OCI-LY3 (cell line): Measurements from ENCODE around the gene MYBPHL.

ENCODE experiments used
- H2AFZ ChIP-seq: fragments of 200-600, 300-600 bp; shearing (Covaris generic); 2 replicates; pipeline ENCODE4 v1.6.0; 2014; ENCODE audit warnings: antibody characterized with exemption, low read depth, low read length
- H3K27ac ChIP-seq: fragments of 200-600, 300-600 bp; sonication (generic); 2 replicates; pipeline ENCODE4 v1.5.1; 2014; ENCODE audit warnings: mild to moderate bottlenecking, low read length, moderate library complexity, mixed read lengths
- H3K27me3 ChIP-seq: fragments of 200-600, 300-600 bp; sonication (generic); 2 replicates; pipeline ENCODE4 v1.6.1; 2014; ENCODE audit warnings: low read depth, low read length, mixed read lengths
- H3K36me3 ChIP-seq: fragments of 200-600, 300-600 bp; sonication (generic); replicated peaks from 2 replicates; pipeline ENCODE3; 2014; ENCODE audit warnings: low read depth, low read length, mixed read lengths
- H3K4me1 ChIP-seq: fragments of 300-600, 200-600 bp; sonication (generic); 2 replicates; pipeline ENCODE4 v1.6.1; 2014; ENCODE audit warnings: low read length, mixed read lengths
- H3K4me2 ChIP-seq: fragments of 200-600, 300-600 bp; sonication (generic); 2 replicates; pipeline ENCODE4 v1.6.1; 2014; ENCODE audit warnings: low read length, mixed read lengths
- H3K4me3 ChIP-seq: fragments of 300-600, 200-600 bp; sonication (generic); 2 replicates; pipeline ENCODE4 v1.5.1; 2014; ENCODE audit warnings: antibody characterized with exemption, mild to moderate bottlenecking, low read length, moderate library complexity
- H3K79me2 ChIP-seq: fragments of 300-600, 200-600 bp; shearing (Covaris generic); 2 replicates; pipeline ENCODE4 v1.6.1; 2014; ENCODE audit warnings: mild to moderate bottlenecking, low read length, mixed read lengths
- H3K9ac ChIP-seq: fragments of 300-600, 200-600 bp; shearing (Covaris generic); 2 replicates; pipeline ENCODE4 v1.6.0; 2014; ENCODE audit warnings: mild to moderate bottlenecking, low read length, moderate library complexity
- H3K9me3 ChIP-seq: fragments of 200-600, 300-600 bp; shearing (Covaris generic); 2 replicates; pipeline ENCODE4 v1.6.1; 2014; ENCODE audit warnings: low read length, mixed read lengths; ENCODE audit not compliant: insufficient read depth
- H4K20me1 ChIP-seq: fragments of 200-600, 300-600 bp; sonication (generic); 2 replicates; pipeline ENCODE4 v1.6.1; 2016; ENCODE audit warnings: low read length, mixed read lengths; ENCODE audit not compliant: insufficient read depth
- EZH2phosphoT487 ChIP-seq: fragments of 200-600 bp; shearing (Covaris generic); IDR thresholded peaks from 2 replicates; pipeline ENCODE4 v1.6.1; 2018; ENCODE audit warnings: antibody characterized with exemption, mixed run types, low read depth
- TF ChIP-seq, protein P1 (sequence below): fragments of 200-600, 300-600 bp; sonication (generic); IDR thresholded peaks from 2 replicates; pipeline ENCODE4 v1.5.1; 2014; ENCODE audit warnings: antibody characterized with exemption, low read length, low read depth

The MYBPHL gene

DNA sequence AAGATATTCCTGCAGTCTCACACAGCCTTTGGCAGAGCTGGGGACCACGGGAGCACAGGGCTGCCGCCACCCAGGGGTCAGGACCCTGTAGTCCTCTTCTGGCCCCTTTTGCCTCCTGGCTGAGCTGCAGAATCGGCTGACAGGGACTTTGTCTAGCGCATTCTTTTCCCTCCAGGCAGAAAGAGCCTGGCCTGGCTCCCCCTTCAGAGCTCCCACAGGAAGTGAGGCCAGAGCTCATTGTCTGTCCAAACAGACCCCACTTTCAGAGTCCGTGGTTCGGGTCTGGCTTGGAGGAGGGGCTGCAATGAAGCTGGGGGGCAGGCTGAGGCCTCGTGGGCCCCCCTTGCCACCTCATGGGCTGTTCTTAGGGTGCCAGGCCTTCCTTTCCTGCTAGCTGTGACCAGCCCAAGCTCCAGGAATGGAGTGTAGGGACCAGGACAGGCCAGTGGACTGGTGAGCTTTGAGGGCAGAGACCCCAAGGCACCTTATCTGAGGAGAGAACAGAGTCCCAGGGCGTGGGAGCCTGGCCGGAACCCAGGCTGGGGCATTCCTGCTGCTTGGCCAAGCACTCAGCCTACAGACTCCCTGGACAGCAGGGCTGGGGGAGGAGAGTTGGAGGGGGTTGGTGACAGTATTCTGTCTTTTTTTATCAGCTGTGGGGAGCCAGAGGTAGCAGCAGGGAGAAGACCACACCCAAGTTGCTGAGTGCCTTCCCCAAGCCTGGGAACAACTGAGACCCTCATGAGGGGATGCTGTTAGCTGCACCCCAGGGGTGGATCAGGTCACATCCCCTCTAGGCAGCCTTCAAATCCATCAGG lies 52.8 kb downstream of the MYBPHL start:
- Histone ChIP-seq H3K79me2 (no peaks in the 10 kb centered on the region), H3K9me3 (no peaks in the 10 kb centered on the region), H3K4me2 (no peak overlapping the region), H4K20me1 (no peaks in the 10 kb centered on the region), H3K4me3 (no peak overlapping the region), H3K36me3 (no peaks in the 10 kb centered on the region), H3K27ac (no peak overlapping the region), H3K27me3 (no peaks in the 10 kb centered on the region), H3K4me1 (peaks cover 3% of the 10 kb centered on the region), H3K9ac (no peak overlapping the region), H2AFZ (no peak overlapping the region)
- TF ChIP-seq, protein P1, sequence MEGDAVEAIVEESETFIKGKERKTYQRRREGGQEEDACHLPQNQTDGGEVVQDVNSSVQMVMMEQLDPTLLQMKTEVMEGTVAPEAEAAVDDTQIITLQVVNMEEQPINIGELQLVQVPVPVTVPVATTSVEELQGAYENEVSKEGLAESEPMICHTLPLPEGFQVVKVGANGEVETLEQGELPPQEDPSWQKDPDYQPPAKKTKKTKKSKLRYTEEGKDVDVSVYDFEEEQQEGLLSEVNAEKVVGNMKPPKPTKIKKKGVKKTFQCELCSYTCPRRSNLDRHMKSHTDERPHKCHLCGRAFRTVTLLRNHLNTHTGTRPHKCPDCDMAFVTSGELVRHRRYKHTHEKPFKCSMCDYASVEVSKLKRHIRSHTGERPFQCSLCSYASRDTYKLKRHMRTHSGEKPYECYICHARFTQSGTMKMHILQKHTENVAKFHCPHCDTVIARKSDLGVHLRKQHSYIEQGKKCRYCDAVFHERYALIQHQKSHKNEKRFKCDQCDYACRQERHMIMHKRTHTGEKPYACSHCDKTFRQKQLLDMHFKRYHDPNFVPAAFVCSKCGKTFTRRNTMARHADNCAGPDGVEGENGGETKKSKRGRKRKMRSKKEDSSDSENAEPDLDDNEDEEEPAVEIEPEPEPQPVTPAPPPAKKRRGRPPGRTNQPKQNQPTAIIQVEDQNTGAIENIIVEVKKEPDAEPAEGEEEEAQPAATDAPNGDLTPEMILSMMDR = no peak
- no peak for TF ChIP-seq EZH2phosphoT487

DNA sequence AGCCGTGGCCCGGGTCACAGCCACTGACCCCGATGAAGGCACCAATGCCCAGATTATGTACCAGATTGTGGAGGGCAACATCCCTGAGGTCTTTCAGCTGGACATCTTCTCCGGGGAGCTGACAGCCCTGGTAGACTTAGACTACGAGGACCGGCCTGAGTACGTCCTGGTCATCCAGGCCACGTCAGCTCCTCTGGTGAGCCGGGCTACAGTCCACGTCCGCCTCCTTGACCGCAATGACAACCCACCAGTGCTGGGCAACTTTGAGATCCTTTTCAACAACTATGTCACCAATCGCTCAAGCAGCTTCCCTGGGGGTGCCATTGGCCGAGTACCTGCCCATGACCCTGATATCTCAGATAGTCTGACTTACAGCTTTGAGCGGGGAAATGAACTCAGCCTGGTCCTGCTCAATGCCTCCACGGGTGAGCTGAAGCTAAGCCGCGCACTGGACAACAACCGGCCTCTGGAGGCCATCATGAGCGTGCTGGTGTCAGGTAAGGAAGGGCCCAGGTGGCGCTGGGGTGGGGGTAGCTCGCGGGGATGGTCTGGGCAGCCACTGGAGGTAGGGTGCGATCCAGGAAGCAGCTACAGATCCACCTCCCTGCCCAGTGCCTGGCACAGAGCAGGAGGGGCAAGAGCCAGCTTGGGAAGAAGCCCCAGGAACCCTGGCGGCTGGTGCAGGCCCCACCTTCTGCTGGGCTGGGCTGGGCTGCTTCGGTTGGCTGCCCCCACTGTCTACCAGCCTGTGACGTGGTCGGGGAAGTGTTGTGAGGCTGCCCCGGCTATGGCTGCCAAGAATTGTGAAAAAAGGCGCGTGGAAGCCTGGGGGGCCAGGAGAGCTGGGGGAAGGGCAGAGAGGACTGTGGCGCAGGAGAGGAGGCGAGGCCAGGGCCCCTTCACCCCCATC lies 53.7 kb downstream of the MYBPHL start:
- H3K4me2 ChIP-seq = no peak overlapping the region
- H3K9me3 ChIP-seq = no peaks in the 10 kb centered on the region
- no peak overlapping the region for H3K4me3 ChIP-seq
- H3K27ac ChIP-seq = no peak overlapping the region
- H3K79me2 ChIP-seq = no peaks in the 10 kb centered on the region
- H3K36me3 ChIP-seq = no peaks in the 10 kb centered on the region
- TF ChIP-seq, protein P1 = no peak
- no peak for TF ChIP-seq EZH2phosphoT487
- H4K20me1 ChIP-seq = no peaks in the 10 kb centered on the region
- no peak overlapping the region for H2AFZ ChIP-seq
- H3K9ac ChIP-seq = no peak overlapping the region
- H3K27me3 ChIP-seq = no peaks in the 10 kb centered on the region
- H3K4me1 ChIP-seq = peaks cover 5% of the 10 kb centered on the region

DNA sequence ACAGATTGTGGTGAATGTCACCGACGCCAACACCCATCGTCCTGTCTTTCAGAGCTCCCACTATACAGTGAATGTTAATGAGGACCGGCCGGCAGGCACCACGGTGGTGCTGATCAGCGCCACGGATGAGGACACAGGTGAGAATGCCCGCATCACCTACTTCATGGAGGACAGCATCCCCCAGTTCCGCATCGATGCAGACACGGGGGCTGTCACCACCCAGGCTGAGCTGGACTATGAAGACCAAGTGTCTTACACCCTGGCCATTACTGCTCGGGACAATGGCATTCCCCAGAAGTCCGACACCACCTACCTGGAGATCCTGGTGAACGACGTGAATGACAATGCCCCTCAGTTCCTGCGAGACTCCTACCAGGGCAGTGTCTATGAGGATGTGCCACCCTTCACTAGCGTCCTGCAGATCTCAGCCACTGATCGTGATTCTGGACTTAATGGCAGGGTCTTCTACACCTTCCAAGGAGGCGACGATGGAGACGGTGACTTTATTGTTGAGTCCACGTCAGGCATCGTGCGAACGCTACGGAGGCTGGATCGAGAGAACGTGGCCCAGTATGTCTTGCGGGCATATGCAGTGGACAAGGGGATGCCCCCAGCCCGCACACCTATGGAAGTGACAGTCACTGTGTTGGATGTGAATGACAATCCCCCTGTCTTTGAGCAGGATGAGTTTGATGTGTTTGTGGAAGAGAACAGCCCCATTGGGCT lies 54.5 kb downstream of the MYBPHL start:
- H3K4me1 ChIP-seq = peaks cover 5% of the 10 kb centered on the region

More for the DNA sequence above, 54.5 kb downstream of the MYBPHL start:
- Histone ChIP-seq H3K4me2 (no peak overlapping the region), H4K20me1 (no peaks in the 10 kb centered on the region), H3K36me3 (no peaks in the 10 kb centered on the region), H3K79me2 (no peaks in the 10 kb centered on the region), H3K27ac (no peak overlapping the region), H3K9me3 (no peaks in the 10 kb centered on the region), H3K9ac (no peak overlapping the region), H2AFZ (no peak overlapping the region), H3K4me3 (no peak overlapping the region), H3K27me3 (no peaks in the 10 kb centered on the region)
- no peak for TF ChIP-seq EZH2phosphoT487
- TF ChIP-seq, protein P1 = no peak
